Ovary (tissue), 9 donors: Measurements from ENCODE around the gene MRPL23. TPM values are rescaled to one million over a fixed set of nuclear protein-coding genes. Genes with fewer than 3 reads are reported as not detected.

Experiments
- DNase-seq, 5 donors: peaks; one replicate each; pipeline ENCODE4 v3.0.0-alpha.2; 2019 to 2020
- H3K27ac ChIP-seq, 2 donors: fragments of 200-600 bp; one replicate each; pipeline versions ENCODE4 v1.5.1 to v1.8.0; 2019 to 2022
- H3K27me3 ChIP-seq: fragments of 200-600 bp; one replicate; pipeline ENCODE4 v1.8.0; 2022
- H3K36me3 ChIP-seq: fragments of 200-600 bp; sonication (generic); one replicate; pipeline ENCODE4 v1.5.1; 2019
- H3K4me1 ChIP-seq: one replicate; pipeline ENCODE4 v1.8.1; 2013; ENCODE audit warnings: mild to moderate bottlenecking, moderate library complexity; ENCODE audit not compliant: insufficient read depth
- H3K4me3 ChIP-seq: fragments of 200-600 bp; sonication (generic); one replicate; pipeline ENCODE4 v1.5.1; 2017
- H3K9me3 ChIP-seq, 2 donors: fragments of 200-600 bp in 1 of 2; sonication (generic) in 1 of 2; one replicate each; pipeline versions ENCODE4 v1.5.1 to v1.8.1; 2013 to 2019; ENCODE audit warnings: mild to moderate bottlenecking in 1 of 2, moderate library complexity in 1 of 2
- EP300 ChIP-seq: sonication (generic); formaldehyde crosslinking; IDR thresholded peaks from one replicate; pipeline ENCODE4 v1.6.1; 2017; ENCODE audit warnings: antibody characterized with exemption
- POLR2A ChIP-seq: fragments of 450-650 bp; IDR thresholded peaks from one replicate; pipeline ENCODE4 v1.6.1; 2017; ENCODE audit warnings: antibody characterized with exemption, mild to moderate bottlenecking, moderate library complexity
- WGBS, 3 donors: extraction: QIAGEN DNeasy Blood & Tissue Kit in 1 of 3; methylation state at CpG; one replicate each; pipeline versions ENCODE4 v1.1.5 to v1.1.7; 2013 to 2017; 5-methylcytosine and 5-hydroxymethylcytosine counted together
- intact Hi-C, 4 donors: fragments of 100-400 bp; cut with DNase I; formaldehyde crosslinking; loops; one replicate each; pipeline versions ENCODE4 v1.11.0 to v1.15.1; 2022 to 2023
- polyA plus RNA-seq, 2 donors: library from polyadenylated mRNA; stranded (reverse); fragments of 200-250 nt in 1 of 2; fragments of 350-450 nt in 1 of 2; fragmentation: Illumina TruSeq in 1 of 2; extraction: RNeasy Lipid Tissue Mini Kit (QIAGEN cat#74804) in 1 of 2; gene quantifications; one replicate each; pipeline ENCODE4 v1.2.3, GENCODE V29; 2013 to 2014
- total RNA-seq, 7 donors: library from RNA; depleted of rRNA in 2 of 7; stranded (reverse); fragments of >200 nt in 2 of 7; fragmentation: NEBNext Ultra II Directional in 3 of 7; extraction: Animal tissue kit (Norgen Biotek cat#: 25700) in 3 of 7; gene quantifications; one replicate each; pipeline versions ENCODE4 v1.1.0 to v1.2.4, GENCODE V29; 2016 to 2023
- TF ChIP-seq, protein P1 (sequence below), 3 donors: fragments of 450-650 bp in 2 of 3; fragments of 200-600 bp in 1 of 3; IDR thresholded peaks; one replicate each; pipeline versions ENCODE4 v1.5.1 to v1.8.0; 2016 to 2022; ENCODE audit warnings: antibody characterized with exemption in 3 of 3, mild to moderate bottlenecking in 1 of 3
- donor health status: DM: no; HTN: no; CAD: no; lungs with moderate emphysema.
- donor health status: DM: no; HTN: no; CAD: no.
- donor health status: Bipolar disorder and iron deficiency.
- donor health status: DM: yes; HTN: yes; CAD: no.
- donor health status: DM: no; HTN: no; CAD: no.
- donor health status: DM: yes; HTN: yes; CAD: no.

Gene MRPL23
- total and polyA plus RNA-seq, 9 donors: 21.7 to 145 (median 86.7) TPM

DNA sequence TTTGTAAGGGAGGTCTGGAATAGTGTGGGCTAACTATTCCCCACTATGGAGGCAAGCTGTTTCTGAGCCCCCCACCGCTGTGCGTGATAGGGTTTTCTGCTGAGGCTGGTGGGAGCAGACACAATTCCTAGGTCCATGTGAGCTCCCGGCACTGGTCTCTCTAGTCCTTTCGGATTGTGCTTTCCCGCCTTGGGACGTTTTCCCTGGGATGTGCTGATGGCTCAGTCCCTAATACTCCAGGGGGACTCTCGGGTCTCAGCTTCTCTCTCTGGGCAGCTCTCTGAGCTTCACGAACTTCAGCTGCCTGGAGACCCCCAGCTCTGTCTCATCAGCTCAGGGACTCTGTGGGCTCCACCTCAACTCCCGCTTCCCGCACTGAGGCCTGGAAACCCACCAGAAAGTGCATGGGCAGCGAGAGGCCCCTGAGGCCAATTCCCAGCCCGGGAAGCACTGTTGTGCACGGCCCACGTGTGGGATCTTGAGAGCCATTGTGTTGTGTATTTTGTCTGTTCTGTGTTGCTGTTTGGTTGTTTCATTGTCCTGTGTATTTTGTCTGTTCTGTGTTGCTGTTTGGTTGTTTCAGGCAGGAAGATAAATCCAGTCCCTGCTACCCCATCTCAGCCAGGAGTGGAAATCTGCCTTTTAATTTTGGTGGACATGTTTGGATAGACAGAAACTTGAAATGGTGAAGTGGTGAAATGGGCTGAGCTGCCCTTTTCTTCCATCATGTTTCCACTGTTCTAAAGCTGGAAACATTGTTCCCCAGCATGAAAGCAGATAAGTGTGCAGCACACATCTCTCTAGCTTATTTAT, 40.3 kb upstream of the MRPL23 start:
- intact Hi-C loops: loop anchor here in 1 of 4 donors (5.0 kb wide), 1 partner anchor 1200 kb away; the partner anchor contains the start of gene EPS8L2
- DNase-seq: peak in 2 of 5 donors; percentile 16 to 48

DNA sequence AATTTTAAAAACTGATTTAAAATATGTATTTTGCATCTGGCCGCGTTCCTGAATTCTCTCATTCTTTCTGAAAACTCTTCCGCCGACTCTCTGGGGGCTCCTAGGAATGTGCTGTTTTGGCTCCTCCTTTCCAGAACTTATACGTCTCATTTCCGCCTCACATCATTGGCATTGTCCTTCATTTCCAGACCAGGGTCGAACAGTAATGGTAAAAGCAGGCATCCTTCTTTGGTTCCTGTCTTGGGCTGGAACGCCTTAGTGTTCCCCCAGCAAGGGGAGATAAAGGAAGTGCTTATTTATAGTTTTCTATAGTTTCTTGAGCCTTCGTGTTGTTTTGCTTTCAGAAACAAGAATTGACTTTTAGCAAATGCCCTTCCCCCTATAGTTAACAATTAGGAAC, 38.5 kb upstream of the MRPL23 start:
- Histone ChIP-seq H3K27me3 (no peaks in the 10 kb centered on the region), H3K27ac (no peak overlapping the region), H3K4me1 (peaks cover 11% of the 10 kb centered on the region), H3K4me3 (no peak overlapping the region), H3K36me3 (no peaks in the 10 kb centered on the region), H3K9me3 (no peaks in the 10 kb centered on the region)
- DNase-seq: peak in 1 of 5 donors; percentile 6
- intact Hi-C loops: loop anchor here in 1 of 4 donors (5.0 kb wide), 1 partner anchor 1201 kb away; the partner anchor contains the start of gene EPS8L2
- TF ChIP-seq, protein P1, sequence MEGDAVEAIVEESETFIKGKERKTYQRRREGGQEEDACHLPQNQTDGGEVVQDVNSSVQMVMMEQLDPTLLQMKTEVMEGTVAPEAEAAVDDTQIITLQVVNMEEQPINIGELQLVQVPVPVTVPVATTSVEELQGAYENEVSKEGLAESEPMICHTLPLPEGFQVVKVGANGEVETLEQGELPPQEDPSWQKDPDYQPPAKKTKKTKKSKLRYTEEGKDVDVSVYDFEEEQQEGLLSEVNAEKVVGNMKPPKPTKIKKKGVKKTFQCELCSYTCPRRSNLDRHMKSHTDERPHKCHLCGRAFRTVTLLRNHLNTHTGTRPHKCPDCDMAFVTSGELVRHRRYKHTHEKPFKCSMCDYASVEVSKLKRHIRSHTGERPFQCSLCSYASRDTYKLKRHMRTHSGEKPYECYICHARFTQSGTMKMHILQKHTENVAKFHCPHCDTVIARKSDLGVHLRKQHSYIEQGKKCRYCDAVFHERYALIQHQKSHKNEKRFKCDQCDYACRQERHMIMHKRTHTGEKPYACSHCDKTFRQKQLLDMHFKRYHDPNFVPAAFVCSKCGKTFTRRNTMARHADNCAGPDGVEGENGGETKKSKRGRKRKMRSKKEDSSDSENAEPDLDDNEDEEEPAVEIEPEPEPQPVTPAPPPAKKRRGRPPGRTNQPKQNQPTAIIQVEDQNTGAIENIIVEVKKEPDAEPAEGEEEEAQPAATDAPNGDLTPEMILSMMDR (IDR thresholded peaks at IDR 0.05): no peak
- TF ChIP-seq POLR2A: no peak
- no peak for TF ChIP-seq EP300
- 2 to 4% (median 3%) methylated on average over 9 of the region's 9 CpGs for WGBS, 3 donors

More for the DNA sequence above, 40.3 kb upstream of the MRPL23 start:
- Histone ChIP-seq H3K36me3 (no peaks in the 10 kb centered on the region), H3K27ac (peak overlapping the region in 1 of 2 donors; percentile 49), H3K9me3 (no peaks in the 10 kb centered on the region), H3K4me1 (peaks cover 11% of the 10 kb centered on the region), H3K4me3 (no peak overlapping the region), H3K27me3 (no peaks in the 10 kb centered on the region)
- TF ChIP-seq EP300: no peak
- TF ChIP-seq POLR2A: no peak
- TF ChIP-seq, protein P1 (IDR thresholded peaks at IDR 0.05): no peak
- 35 to 42% (median 35%) methylated on average over 14 of the region's 14 CpGs for WGBS, 3 donors

DNA sequence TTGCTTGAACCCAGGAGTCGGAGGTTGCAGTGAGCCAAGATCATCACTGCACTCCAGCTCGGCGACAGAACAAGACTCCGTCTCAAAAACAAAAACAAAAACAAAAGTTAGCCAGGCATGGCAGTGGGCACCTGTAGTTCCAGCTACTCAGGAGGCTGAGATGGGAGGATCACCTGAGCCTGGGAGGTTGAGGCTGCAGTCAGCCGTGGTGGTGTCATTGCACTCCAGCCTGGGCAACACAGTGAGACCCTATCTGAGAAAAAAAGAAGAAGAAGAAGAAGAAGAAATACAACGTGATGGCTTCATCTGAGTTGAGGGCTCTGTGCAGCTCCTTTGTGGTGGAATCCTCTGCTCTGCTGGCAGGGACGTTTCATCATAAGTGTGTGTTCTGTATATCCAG, 37.6 kb upstream of the MRPL23 start:
- Histone ChIP-seq H3K9me3 (no peaks in the 10 kb centered on the region), H3K4me1 (peaks cover 11% of the 10 kb centered on the region), H3K27me3 (no peaks in the 10 kb centered on the region), H3K27ac (no peak overlapping the region), H3K36me3 (no peaks in the 10 kb centered on the region), H3K4me3 (no peak overlapping the region)
- TF ChIP-seq, protein P1 (IDR thresholded peaks at IDR 0.05): no peak
- TF ChIP-seq EP300 (no peak), POLR2A (no peak)
- WGBS, 3 donors: 89 to 92% (median 90%) methylated on average over 7 of the region's 7 CpGs
- intact Hi-C loops: loop anchor here in 1 of 4 donors (5.0 kb wide), 1 partner anchor 1202 kb away; the partner anchor contains the start of gene EPS8L2
- DNase-seq: peak in 1 of 5 donors; percentile 2

DNA sequence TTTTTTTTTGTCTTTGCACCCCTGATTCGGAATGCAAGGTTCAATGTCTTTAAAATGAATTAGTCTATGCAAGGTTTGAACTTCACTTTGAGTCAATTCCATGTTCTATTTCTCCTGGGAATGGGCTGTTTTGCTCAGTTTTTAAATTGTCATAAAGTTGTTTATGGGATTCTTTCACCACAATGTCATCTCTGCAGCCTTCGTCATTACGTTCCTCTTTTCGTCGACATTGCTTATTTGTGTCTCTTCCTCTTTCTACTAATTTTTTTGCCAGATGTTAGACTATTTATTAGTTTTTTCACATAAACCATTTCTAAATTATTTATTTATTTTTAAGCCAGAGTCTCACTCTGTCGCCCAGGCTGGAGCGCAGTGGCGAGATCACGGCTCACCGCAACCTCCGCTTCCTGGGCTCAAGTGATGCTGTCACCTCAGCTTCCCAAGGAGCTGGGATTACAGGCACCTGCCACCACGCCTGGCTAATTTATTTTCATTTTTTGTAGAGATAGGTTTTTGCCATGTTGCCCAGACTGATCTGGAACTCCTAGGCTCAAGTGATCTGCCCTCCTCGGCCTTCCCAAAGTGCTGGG, 34.7 kb upstream of the MRPL23 start:
- no peak for DNase-seq
- intact Hi-C loops: loop anchor here in 2 of 4 donors (1.0 to 10.0 kb wide), 2 partner anchors 27 to 218 kb away; partner anchors contain the start of gene KRTAP5-6 (in 1 of the 2)
- Histone ChIP-seq H3K36me3 (no peaks in the 10 kb centered on the region), H3K9me3 (no peaks in the 10 kb centered on the region), H3K4me3 (no peak overlapping the region), H3K27ac (no peak overlapping the region), H3K27me3 (no peaks in the 10 kb centered on the region), H3K4me1 (peaks cover 6% of the 10 kb centered on the region)
- no peak for TF ChIP-seq POLR2A
- TF ChIP-seq, protein P1 (IDR thresholded peaks at IDR 0.05): no peak
- no peak for TF ChIP-seq EP300
- WGBS, 3 donors: 85 to 91% (median 89%) methylated on average over 13 of the region's 13 CpGs
